NCI-H128 (cell line): Measurements from ENCODE around the gene FKBP8.
"Not testable (repeated sequence)": the region's sequence is repeated elsewhere in the genome, so short reads cannot be mapped to it uniquely, and the experiment has no call there.

Experiments used
- DNase-seq: peaks from one replicate; lab custom pipeline; 2025; ENCODE audit not compliant: unreplicated experiment; lab: John Stamatoyannopoulos, UW

Gene FKBP8

GRCh38 chr19:18559685-18560084 lies 16.3 kb upstream of the FKBP8 start:
- no peak for DNase-seq

GRCh38 chr19:18558604-18559003 lies 15.2 kb upstream of the FKBP8 start:
- no peak for DNase-seq

- no peak for DNase-seq
Observed at GRCh38 chr19:18558202-18558555, 14.8 kb upstream of the FKBP8 start.

- DNase-seq: peak; percentile 96
Observed at GRCh38 chr19:18557411-18558201, 14.2 kb upstream of the FKBP8 start, which contains the start of gene KXD1. Gene KXD1 (plus strand): TSS chr19:18557870. CDS start chr19:18562057, 4,187 bp downstream.

GRCh38 chr19:18551631-18552030 lies 8.3 kb upstream of the FKBP8 start:
- no peak for DNase-seq

GRCh38 chr19:18543814-18544475 lies 572 bp upstream of the FKBP8 start:
- DNase-seq: no peak

- DNase-seq: no peak
Observed at GRCh38 chr19:18541992-18542940, 1.1 kb downstream of the FKBP8 start.

GRCh38 chr19:18541258-18541991 lies 1.9 kb downstream of the FKBP8 start:
- DNase-seq: no peak

GRCh38 chr19:18540200-18540599 lies 3.2 kb downstream of the FKBP8 start:
- not testable (repeated sequence) for DNase-seq

GRCh38 chr19:18539372-18539771 lies 4.0 kb downstream of the FKBP8 start:
- no peak for DNase-seq

GRCh38 chr19:18538115-18538514 lies 5.3 kb downstream of the FKBP8 start:
- DNase-seq: no peak

- DNase-seq: no peak
Observed at GRCh38 chr19:18537431-18537830, 5.9 kb downstream of the FKBP8 start.

- DNase-seq: no peak
Observed at GRCh38 chr19:18536475-18536874, 6.9 kb downstream of the FKBP8 start.

- no peak for DNase-seq
Observed at GRCh38 chr19:18533058-18533457, 10.3 kb downstream of the FKBP8 start.

GRCh38 chr19:18532168-18532890 lies 11.0 kb downstream of the FKBP8 start:
- DNase-seq: no peak

- no peak for DNase-seq
Observed at GRCh38 chr19:18531485-18531884, 11.9 kb downstream of the FKBP8 start.

GRCh38 chr19:18529782-18530181 lies 13.6 kb downstream of the FKBP8 start:
- no peak for DNase-seq

GRCh38 chr19:18526316-18526715 lies 17.1 kb downstream of the FKBP8 start:
- no peak for DNase-seq

- no peak for DNase-seq
Observed at GRCh38 chr19:18523841-18524240, 19.5 kb downstream of the FKBP8 start.

- not testable (repeated sequence) for DNase-seq
Observed at GRCh38 chr19:18522862-18523440, 20.4 kb downstream of the FKBP8 start.
